DMS153 treated with DMSO at 0.1 percent for 48 hours (cell line): Measurements from ENCODE around the gene ZGRF1.
"Not testable (repeated sequence)": the region's sequence is repeated elsewhere in the genome, so short reads cannot be mapped to it uniquely, and the experiment has no call there.

ENCODE experiments used
- DNase-seq: peaks from one replicate; lab custom pipeline; 2025; ENCODE audit not compliant: unreplicated experiment; lab: John Stamatoyannopoulos, UW

ZGRF1 gene, protein sequence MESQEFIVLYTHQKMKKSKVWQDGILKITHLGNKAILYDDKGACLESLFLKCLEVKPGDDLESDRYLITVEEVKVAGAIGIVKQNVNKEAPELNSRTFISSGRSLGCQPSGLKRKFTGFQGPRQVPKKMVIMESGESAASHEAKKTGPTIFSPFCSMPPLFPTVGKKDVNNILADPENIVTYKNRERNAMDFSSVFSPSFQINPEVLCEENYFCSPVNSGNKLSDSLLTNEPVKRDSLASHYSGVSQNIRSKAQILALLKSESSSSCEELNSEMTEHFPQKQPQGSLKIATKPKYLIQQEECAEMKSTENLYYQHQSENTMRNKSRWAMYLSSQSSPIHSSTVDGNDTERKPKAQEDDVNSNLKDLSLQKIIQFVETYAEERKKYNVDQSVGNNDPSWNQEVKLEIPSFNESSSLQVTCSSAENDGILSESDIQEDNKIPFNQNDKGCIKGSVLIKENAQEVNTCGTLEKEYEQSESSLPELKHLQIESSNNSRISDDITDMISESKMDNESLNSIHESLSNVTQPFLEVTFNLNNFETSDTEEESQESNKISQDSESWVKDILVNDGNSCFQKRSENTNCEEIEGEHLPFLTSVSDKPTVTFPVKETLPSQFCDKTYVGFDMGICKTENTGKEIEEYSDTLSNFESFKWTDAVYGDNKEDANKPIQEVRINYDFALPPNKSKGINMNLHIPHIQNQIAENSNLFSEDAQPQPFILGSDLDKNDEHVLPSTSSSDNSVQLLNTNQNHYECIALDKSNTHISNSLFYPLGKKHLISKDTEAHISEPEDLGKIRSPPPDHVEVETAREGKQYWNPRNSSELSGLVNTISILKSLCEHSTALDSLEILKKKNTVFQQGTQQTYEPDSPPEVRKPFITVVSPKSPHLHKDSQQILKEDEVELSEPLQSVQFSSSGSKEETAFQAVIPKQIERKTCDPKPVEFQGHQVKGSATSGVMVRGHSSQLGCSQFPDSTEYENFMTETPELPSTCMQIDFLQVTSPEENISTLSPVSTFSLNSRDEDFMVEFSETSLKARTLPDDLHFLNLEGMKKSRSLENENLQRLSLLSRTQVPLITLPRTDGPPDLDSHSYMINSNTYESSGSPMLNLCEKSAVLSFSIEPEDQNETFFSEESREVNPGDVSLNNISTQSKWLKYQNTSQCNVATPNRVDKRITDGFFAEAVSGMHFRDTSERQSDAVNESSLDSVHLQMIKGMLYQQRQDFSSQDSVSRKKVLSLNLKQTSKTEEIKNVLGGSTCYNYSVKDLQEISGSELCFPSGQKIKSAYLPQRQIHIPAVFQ (N-terminal part only)

DNA sequence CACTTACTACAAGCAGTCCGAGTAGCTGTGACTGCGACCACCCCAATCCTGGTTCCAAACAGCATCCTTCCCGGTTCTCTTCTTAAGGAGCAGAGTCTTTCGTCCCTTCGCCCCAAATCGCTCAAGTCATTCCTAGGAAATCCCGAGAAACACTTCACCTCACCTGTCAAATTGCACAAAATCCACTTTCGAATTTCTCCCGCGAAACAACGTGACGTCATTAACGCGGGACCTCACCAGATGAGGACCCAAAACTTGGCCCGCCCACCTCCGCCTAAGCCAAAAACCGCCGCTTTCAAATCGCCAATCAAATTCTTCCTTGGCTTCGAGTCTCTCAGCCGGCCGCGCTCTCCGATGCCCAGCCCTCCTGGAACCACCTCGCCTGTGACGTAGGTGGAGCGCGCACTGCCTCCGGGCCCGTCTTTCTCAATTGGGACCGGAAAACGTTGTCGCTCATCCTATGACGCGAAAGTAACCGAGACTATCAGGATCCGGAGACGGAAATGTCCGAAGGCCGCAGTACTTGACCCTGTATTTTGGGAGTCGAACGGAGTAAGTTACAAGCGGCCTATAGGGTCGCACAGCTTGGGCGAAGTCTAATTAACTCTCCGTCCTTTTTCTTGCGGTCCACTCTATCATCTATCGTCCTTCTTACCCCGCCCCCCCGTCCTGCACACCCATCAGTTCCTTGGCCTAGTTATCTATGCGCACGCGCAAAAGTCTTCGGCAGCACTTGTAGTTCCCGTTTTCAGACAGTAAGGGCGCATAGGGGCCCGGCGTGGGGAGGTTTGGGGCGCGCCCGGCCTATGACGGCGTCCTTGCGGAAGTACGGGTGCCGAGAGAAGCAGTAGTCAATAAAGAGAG lies at the start of gene ZGRF1, which contains the start of gene LARP7:
Gene ZGRF1, minus strand, starts transcription at position 222 of the 864 bp plus-strand sequence. CDS start 3,733 bp downstream, outside the sequence.
Gene LARP7, plus strand, starts transcription at position 456 of the 864 bp plus-strand sequence. CDS start 7,527 bp downstream, outside the sequence.
- DNase-seq: peak; percentile 99

DNA sequence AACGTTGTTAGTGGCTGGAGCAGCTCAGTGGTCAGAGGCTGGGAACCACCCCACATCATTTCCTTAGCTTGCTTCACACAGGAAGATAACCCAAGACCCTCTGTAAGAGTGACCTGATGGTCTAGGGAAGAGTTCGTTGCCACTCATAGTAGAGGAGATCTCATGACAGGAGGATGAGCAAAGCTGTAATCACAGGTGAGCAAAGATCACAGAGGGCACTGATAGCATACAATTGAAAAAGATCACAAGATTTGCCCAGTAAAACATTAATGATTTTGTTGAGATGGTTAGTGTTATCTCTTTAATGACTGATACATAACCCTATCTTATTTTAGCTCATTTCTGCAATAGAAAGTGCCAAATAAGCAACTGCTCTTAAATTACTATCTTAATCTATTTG lies 44.3 kb upstream of the ZGRF1 start:
- no peak for DNase-seq

DNA sequence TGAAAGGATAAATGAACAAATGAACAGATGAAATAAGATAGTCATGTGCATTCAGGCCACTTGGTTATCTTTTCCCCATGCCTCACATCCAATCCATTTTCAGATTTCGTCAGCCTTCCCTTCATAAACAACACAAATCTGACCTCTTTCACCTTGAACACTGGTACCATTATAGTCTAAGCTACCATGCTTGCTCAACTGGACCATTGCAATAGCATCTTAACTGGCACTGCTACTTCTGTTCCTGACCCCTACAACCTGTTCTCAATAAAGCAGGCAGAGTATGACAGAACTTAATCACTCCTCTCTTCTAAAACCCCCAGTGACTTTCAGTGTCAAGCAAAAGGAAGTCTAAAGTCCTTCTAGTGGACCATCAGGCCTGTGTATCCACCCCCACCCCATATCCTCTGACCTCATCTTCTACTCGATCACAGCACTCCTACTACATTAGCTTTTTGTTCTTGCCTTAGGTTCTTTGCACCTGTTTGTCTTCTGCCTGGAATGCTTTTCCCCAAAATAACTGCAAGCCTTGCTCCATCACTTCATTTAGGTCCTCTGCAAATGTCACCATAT lies 40.9 kb upstream of the ZGRF1 start:
- DNase-seq: no peak

DNA sequence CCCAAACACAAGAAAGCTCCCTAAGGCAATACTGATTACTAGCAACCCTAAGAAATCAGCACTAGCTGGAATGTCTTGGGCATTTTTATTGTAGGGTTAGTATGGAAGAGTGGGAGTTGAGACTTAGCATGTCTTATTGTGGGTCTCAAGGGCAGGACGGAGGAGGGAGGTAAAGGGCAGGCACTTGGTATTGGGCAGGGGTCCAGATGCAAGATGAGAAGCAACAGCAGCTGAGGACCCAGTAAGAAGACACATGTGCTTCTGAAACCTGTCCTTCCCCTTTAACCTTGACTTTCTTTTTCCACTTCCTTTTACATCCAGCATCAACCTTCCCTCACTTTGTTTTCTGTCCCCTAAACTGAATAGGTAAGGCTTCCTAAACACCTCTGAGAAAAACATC lies 37.7 kb upstream of the ZGRF1 start:
- no peak for DNase-seq

DNA sequence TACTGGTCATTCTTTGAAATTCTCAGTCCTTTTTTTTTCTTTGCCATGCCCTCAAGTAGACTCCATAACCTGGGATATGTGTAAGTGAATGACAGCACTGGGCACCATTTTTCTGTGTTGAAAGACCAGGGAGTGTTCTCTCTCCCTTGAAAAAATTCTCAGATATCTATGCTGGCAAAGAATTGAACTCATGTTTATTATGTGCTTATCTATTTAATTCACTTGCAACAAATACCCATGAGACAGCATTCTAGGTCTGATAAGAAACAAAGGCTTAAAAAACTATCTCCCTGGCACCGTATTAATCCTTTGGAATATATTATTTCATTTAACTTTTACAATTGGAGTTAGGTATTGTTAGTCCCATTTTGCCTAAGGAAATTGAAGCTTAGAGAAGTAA lies 37.0 kb upstream of the ZGRF1 start:
- no peak for DNase-seq

DNA sequence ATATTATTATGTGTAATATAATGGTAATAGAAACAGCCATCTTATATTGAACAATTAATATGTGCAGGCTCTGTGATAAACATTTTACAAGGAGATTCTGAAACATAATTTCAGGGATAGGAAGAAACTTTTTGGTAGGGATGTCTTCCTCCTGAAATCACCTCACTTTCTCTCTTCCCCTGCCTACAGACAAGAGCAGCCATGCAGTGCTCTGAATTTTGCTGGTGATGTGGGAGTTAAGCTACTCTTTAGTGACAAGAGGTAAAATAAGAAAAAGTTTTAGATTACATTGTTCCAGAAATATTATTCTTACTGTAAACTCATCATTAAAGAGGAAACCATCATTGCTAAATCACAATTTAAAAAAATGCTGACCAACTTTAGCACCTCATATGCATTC lies 36.4 kb upstream of the ZGRF1 start:
- DNase-seq: no peak

DNA sequence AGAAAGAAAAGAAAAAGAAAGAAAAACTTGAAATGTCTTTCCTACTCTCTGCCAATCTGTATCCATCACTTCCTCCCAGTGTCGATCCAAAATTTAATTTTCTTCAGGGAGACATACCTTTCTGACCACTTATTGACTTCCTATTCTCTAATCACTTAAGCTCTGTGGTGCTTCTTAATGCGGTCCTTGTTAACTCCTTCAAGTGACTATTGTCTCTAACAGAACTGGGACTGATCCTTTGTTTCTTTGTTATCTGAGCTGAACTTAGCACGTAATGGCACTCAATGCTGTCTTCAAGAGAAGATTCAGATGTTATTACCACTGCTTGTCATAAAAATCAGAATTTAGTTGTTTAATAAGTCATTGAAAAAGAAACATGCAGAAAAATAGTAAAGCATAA lies 31.4 kb upstream of the ZGRF1 start:
- DNase-seq: no peak

DNA sequence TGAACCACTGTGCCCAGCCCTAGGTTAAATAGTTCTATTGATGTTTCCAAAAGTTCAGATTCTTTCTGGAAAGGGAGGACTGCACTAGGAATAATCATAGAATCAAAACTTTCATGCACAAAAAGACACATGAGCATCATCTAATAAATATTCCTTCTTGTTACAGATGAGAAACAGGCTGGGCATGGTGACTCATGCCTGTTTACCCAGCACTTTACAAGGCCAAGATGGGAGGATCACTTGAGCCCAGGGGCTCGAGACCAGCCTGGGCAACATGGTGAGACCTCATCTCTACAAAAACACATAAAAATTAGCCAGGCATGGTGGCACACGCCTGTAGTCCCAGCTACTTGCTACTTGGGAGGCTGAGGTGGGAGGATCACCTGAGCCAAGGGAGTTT lies 27.9 kb upstream of the ZGRF1 start:
- DNase-seq: no peak

DNA sequence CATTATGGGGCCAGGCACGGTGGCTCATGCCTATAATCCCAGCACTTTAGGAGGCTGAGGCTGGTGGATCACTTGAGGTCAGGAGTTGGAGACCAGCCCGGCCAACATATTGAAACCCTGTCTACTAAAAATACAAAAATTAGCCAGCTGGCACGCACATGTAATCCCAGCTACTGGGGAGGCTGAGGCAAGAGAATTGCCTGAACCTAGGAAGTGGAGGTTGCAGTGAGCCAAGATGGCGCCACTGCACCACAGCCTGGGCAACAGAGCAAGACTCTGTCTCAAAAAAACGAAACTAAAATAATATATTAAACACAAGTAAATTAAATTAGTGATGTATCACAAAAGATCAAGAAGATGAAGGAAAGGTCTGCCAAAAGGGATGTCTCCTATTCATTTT lies 19.4 kb upstream of the ZGRF1 start:
- DNase-seq: not testable (repeated sequence)

DNA sequence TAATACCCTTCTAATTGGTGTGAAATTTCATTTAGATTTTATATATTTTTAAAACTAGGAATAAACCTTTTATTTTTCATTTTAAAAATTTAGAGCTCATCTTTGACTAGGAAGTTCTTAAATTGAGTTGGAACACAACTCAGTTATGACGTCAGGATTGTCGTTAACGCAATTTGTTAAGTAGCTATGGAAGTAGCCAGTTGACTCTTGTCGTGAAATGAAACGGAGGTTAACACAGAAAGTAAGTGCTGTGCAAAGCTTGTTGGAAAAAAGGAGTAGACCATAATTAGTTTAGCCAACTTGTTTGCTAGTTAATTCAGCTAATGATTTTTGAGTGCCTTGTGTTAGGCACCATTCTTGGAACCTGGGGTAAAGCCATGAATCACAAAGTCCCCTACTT lies 18.6 kb upstream of the ZGRF1 start:
- no peak for DNase-seq

DNA sequence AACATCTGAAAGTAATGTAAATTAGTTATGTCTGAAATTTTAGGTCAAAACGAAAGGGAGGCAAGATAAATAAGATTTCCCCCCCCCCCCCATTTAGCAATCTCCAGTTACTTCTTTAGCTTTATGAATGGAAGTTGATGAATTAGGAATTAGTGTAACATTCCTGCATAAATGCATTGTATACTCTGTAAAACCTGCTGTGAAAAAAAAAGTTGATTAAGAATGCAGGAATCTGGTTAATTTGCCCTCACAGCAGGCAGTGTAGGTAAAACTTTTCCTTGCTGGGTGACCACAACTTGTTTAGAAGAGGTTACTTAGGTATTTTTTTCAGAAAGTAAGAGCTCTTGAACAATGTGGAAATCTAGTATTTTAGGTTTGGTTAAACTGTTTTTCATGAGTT lies 15.5 kb upstream of the ZGRF1 start:
- no peak for DNase-seq

DNA sequence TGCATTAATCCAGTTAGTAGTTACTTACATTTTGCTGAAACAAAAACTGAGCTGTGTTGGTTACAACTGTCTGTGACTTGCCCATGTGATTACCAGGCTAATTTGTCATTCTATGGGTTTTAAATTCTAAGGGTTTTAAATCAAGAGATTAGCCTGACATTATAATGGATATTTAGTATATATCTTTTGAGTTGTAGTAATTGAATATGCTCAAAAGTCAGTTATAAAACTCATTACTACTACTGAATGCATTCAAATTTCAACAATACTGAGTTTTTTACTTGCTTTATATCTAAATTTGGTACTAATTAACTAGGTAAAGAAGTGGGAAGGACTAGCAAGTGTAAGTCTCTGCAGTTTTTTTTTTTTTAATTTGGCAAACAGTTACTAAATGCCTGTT lies 14.9 kb upstream of the ZGRF1 start:
- no peak for DNase-seq

DNA sequence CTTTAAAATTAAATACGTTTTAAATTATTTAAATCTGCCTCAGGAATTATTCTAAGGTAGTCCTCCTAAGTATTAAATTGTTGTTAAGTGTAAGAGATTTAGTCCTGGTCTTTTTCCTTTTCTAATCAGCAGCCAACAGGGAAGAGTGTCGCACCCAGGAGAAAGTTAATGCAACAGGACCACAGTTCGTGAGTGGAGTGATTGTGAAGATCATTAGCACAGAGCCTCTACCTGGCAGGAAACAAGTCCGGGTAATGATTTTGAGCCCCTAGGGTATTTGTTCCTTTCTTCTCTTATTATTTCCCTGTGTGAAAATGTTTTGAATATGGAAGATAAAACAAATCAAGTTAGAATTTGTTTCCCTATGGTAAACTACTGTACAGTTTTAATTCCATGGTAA lies 13.6 kb upstream of the ZGRF1 start:
- DNase-seq: no peak

DNA sequence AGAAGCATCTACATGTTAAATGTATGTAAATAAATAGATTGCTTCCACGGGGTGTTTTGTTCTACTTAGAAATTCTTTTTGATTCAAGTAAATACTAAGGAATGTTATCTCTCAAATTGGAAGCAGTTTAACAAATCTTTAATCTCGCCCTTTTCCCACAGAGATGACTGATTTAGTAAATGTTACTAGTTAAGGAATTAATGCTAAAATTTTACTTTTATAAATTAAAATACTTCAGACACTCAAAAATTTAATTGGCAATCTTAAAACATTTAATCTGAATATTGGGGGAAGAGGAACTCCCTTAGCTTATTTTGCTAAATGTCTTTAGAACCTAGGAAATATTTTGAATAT lies 12.3 kb upstream of the ZGRF1 start:
- DNase-seq: no peak

DNA sequence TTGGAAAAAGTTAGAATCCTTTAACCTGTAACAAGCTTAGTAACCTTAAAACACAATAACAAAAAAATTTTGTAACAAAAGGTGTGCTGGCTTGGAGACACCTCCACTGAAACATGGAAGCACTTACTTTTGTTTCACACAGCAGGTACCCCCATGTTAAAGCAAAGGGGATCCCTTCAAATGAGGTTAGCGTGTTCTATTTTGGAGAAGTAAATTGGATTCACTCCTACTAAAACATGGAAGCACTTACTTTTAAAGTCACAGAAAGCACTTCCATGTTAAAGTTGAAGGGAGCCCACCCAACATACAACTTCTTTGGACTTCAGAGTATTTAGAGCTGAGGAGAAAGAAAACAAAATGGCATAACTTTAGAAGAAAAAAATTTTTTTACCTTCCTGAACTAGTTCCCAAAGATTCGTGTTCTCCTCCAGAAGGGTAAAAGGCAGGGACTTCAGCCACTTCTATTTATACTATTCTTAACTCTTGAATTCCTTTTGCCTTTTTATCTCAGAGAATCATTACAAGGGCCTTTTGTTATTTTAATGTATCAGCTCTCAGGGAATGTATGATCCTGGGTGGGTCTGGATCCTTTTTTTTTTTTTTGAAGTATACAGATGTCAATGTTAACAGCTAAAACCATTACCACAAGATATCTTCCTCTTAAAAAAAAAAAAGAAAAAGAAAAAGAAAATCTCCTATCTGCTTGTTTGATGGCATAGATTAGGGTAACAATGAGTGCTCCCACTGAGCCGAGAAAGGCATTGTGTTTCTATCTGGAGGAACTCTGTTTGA lies 11.8 kb upstream of the ZGRF1 start:
- DNase-seq: no peak

DNA sequence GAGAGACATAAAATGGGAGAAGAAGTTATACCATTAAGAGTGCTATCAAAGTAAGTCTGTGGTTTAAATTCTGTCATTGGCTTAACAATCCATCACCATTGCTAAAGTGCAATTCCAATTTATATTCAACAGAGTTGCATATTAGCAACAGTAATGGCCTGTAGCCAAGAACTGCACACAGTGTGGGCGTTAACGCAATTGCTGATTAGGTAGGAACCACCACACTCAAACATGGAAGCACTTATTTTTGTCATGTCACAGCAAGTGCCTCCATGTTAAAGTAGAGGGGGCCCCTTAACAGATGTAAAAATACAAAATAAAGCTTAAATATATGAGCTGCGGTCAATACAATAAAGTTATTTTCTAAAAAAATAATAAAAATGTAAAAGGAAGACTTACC lies 11.1 kb upstream of the ZGRF1 start:
- no peak for DNase-seq

DNA sequence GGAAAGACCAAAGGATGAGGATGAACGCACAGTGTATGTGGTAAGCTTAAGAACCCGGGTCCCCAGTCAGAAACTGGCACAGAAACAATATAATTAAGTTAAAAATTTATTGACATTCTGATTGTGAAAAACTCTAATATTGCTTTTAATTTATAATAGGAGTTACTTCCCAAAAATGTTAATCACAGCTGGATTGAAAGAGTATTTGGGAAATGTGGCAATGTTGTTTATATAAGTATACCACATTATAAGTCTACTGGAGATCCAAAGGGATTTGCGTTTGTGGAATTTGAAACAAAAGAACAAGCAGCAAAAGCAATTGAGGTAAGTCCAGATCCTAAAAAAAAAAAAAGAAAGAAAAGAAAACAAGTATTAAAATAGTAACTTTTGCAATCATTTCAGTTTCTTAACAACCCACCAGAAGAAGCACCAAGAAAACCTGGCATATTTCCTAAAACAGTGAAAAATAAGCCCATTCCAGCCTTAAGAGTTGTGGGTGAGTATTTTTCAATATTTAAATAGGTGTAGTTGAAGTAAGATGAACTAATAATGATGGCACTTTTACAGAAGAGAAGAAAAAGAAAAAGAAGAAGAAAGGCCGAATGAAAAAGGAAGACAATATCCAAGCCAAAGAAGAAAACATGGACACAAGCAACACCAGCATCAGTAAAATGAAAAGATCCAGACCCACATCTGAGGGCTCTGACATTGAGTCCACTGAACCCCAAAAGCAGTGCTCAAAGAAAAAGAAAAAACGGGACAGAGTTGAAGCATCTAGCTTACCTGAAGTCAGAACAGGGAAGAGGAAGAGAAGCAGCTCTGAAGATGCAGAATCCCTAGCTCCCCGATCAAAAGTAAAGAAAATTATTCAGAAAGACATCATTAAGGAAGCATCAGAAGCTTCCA lies 10.2 kb upstream of the ZGRF1 start:
- DNase-seq: no peak
